ENCODE results near the gene DUSP9.

The DUSP9 gene

GRCh38 chrX:153637121-153638040, 9.6 kb upstream of the DUSP9 start:
- no peak for DNase-seq

- no peak for DNase-seq
Observed at GRCh38 chrX:153638041-153638371, 9.0 kb upstream of the DUSP9 start.

DNA sequence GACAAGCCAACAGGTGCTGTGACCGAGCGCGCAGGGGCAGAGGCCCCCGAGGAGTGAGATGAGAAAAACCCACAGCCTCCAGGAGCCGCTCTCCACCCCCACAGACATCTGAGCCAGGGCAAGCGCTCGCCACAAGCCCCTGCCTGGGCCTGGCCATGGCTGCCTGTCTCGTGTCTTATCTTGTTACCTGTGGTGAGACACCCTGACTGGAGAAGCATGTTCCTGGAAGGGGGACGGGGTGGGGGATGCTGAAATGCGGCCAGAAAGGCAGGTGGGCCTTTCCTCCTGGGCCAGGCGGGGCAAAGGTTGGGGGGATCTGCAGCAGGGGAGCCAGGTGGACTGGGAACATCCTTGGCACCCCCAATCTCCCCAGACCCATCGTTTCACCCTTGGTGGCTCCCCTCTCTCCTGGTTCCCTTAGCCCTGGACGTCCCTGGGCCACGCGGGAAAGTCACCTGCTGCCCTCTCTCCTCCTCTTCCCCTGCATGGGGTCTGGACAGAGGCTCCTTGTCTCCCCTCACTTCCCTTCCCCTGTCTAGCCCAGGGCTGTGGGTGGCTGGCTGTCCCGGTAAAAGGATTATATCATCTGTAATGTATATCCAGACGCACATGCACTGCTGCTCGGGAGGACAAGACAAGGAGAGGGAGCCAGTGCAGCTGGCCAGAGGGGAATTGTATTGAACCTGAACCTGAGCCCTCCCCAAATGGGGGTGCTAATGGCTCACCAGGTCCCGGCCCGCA, 8.4 kb upstream of the DUSP9 start:
- DNase-seq, result no peak

GRCh38 chrX:153639177-153640044, 7.6 kb upstream of the DUSP9 start:
- no peak for DNase-seq

GRCh38 chrX:153640045-153640686, 6.8 kb upstream of the DUSP9 start:
- no peak for DNase-seq

GRCh38 chrX:153640736-153641575, 6.0 kb upstream of the DUSP9 start:
- no peak for DNase-seq

- no peak for DNase-seq
Observed at GRCh38 chrX:153641627-153642026, 5.4 kb upstream of the DUSP9 start.

- no peak for DNase-seq
Observed at GRCh38 chrX:153642051-153642654, 4.8 kb upstream of the DUSP9 start.

- no peak for DNase-seq
Observed at GRCh38 chrX:153642655-153643430, 4.2 kb upstream of the DUSP9 start.

GRCh38 chrX:153643431-153644351, 3.3 kb upstream of the DUSP9 start:
- DNase-seq, result no peak

- DNase-seq, result no peak
Observed at GRCh38 chrX:153644356-153645125, 2.5 kb upstream of the DUSP9 start.

DNA sequence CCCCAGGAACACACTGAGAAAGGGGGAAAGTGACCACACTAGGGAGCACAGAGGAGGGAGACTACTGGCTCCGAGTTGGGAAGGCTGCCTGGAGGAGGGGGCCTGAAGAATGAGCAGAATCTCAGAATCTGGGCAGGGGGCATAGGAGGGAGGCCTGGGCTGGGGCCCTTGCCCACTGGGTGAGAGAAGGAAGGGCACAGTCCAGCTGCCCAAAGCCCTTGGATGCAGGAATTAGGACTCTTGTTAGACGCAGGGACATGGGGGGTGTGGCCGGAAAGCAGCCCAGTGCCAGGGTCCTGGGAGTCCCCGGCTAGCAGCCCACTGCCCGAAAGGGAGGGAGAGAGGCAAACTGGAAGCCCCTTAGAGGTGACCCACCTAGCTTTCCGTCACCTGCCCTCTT, 1.9 kb upstream of the DUSP9 start:
- no peak for DNase-seq

DNA sequence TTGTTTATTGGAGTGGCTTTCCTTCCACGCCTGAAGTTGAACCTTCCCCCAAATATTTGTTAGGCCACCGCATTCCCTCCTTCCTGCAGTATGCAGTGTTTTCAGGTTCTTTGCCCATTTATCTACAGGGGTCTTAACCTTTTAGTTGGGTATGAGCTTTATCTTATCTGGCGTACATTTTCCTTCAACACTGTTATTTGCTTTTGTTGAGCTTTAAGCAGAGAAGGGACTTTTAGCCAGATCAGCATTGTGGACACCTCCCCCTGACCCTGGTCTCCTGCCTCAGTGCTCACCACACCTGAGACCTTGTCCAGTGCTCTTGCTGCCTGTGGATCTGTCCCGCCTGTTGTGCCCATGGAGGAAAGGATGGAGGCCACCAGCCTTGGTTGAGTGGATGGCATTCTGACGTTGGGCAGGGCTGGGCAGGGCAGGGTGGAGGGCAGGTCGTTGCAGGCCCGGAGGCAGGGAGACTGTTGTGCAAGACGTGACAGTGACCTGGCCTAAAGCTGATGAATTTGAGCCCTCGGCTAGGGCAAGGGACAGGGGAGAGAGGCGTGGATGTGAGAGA, 998 bp upstream of the DUSP9 start:
- DNase-seq, result no peak

- no peak for DNase-seq
Observed at GRCh38 chrX:153647461-153648357, 706 bp downstream of the DUSP9 start.

GRCh38 chrX:153648358-153649177, 1.6 kb downstream of the DUSP9 start:
- no peak for DNase-seq

Data from NCI-H2081 (cell line).